ENCODE measurements around the gene RTKN.

The RTKN gene

GRCh38 chr2:74428675-74429074 is 13.1 kb downstream of the RTKN start:
- H3K9ac ChIP-seq (ENCODE audit: low read depth, low read length, poor library complexity, severe bottlenecking), result no peak overlapping the region
- H3K27me3 ChIP-seq (ENCODE audit: insufficient read depth, low read length, poor library complexity, severe bottlenecking), result no peaks in the 10 kb centered on the region
- H3K4me2 ChIP-seq (ENCODE audit: low read depth, low read length, poor library complexity, severe bottlenecking), result no peak overlapping the region
- peaks cover 5% of the 10 kb centered on the region; the same call in 1 of the 2 replicates for H3K36me3 ChIP-seq (ENCODE audit: insufficient read depth, low read length)
- no peaks in the 10 kb centered on the region for H3K9me2 ChIP-seq (replicated peaks; ENCODE audit: low read depth, low read length)
- TF ChIP-seq CTCF (conservative IDR thresholded peaks at IDR 0.05; ENCODE audit: low read length) (no peak), EZH2phosphoT487 (IDR thresholded peaks at IDR 0.05; ENCODE audit: borderline replicate concordance) (no peak)
- H3K4me3 ChIP-seq (ENCODE audit: low read length, poor library complexity, severe bottlenecking), result no peak overlapping the region
- no peaks in the 10 kb centered on the region for H3K9me3 ChIP-seq (ENCODE audit: insufficient read depth, low read depth, low read length)
- no peaks in the 10 kb centered on the region for H3F3A ChIP-seq (ENCODE audit: low read depth)
- no peaks in the 10 kb centered on the region for H3K4me1 ChIP-seq (ENCODE audit: insufficient read depth, low read length, poor library complexity, severe bottlenecking)
- H4K20me1 ChIP-seq (ENCODE audit: insufficient read depth, low read length, poor library complexity, severe bottlenecking), result no peaks in the 10 kb centered on the region
- no peaks in the 10 kb centered on the region for H3K79me2 ChIP-seq (ENCODE audit: insufficient read depth, low read length)
- H2AFZ ChIP-seq (ENCODE audit: low read length), result no peak overlapping the region

- Histone ChIP-seq H2AFZ (ENCODE audit: low read length) (no peak overlapping the region), H3K9me2 (replicated peaks; ENCODE audit: low read depth, low read length) (no peaks in the 10 kb centered on the region), H4K20me1 (ENCODE audit: insufficient read depth, low read length, poor library complexity, severe bottlenecking) (no peaks in the 10 kb centered on the region), H3K27me3 (ENCODE audit: insufficient read depth, low read length, poor library complexity, severe bottlenecking) (no peaks in the 10 kb centered on the region), H3K9me3 (ENCODE audit: insufficient read depth, low read depth, low read length) (no peaks in the 10 kb centered on the region), H3K4me1 (ENCODE audit: insufficient read depth, low read length, poor library complexity, severe bottlenecking) (peaks cover 5% of the 10 kb centered on the region), H3K4me2 (ENCODE audit: low read depth, low read length, poor library complexity, severe bottlenecking) (no peak overlapping the region), H3K9ac (ENCODE audit: low read depth, low read length, poor library complexity, severe bottlenecking) (no peak overlapping the region), H3K79me2 (ENCODE audit: insufficient read depth, low read length) (peaks cover 11% of the 10 kb centered on the region; the same call in 1 of the 2 replicates), H3K36me3 (ENCODE audit: insufficient read depth, low read length) (peaks cover 5% of the 10 kb centered on the region; the same call in 1 of the 2 replicates), H3F3A (ENCODE audit: low read depth) (no peaks in the 10 kb centered on the region), H3K4me3 (ENCODE audit: low read length, poor library complexity, severe bottlenecking) (no peak overlapping the region)
- TF ChIP-seq CTCF (conservative IDR thresholded peaks at IDR 0.05; ENCODE audit: low read length) (no peak), EZH2phosphoT487 (IDR thresholded peaks at IDR 0.05; ENCODE audit: borderline replicate concordance) (no peak)
Observed at GRCh38 chr2:74427551-74427950, 14.2 kb downstream of the RTKN start.

- no peak overlapping the region for H3K9ac ChIP-seq (ENCODE audit: low read depth, low read length, poor library complexity, severe bottlenecking)
- no peak overlapping the region for H3K4me2 ChIP-seq (ENCODE audit: low read depth, low read length, poor library complexity, severe bottlenecking)
- peaks cover 9% of the 10 kb centered on the region for H3K4me1 ChIP-seq (ENCODE audit: insufficient read depth, low read length, poor library complexity, severe bottlenecking)
- no peak overlapping the region for H2AFZ ChIP-seq (ENCODE audit: low read length)
- H3K36me3 ChIP-seq (ENCODE audit: insufficient read depth, low read length), result peaks cover 5% of the 10 kb centered on the region; the same call in 1 of the 2 replicates
- H3K9me2 ChIP-seq (replicated peaks; ENCODE audit: low read depth, low read length), result no peaks in the 10 kb centered on the region
- peaks cover 14% of the 10 kb centered on the region; the same call in 1 of the 2 replicates for H3K79me2 ChIP-seq (ENCODE audit: insufficient read depth, low read length)
- no peaks in the 10 kb centered on the region for H4K20me1 ChIP-seq (ENCODE audit: insufficient read depth, low read length, poor library complexity, severe bottlenecking)
- TF ChIP-seq EZH2phosphoT487 (IDR thresholded peaks at IDR 0.05; ENCODE audit: borderline replicate concordance) (no peak), CTCF (conservative IDR thresholded peaks at IDR 0.05; ENCODE audit: low read length) (no peak)
- no peaks in the 10 kb centered on the region for H3K9me3 ChIP-seq (ENCODE audit: insufficient read depth, low read depth, low read length)
- no peak overlapping the region for H3K4me3 ChIP-seq (ENCODE audit: low read length, poor library complexity, severe bottlenecking)
- no peaks in the 10 kb centered on the region for H3K27me3 ChIP-seq (ENCODE audit: insufficient read depth, low read length, poor library complexity, severe bottlenecking)
- H3F3A ChIP-seq (ENCODE audit: low read depth), result no peaks in the 10 kb centered on the region
Observed at GRCh38 chr2:74426181-74426758, 15.5 kb downstream of the RTKN start.

All from Loucy (cell line).